Left lung (tissue), 10 donors: Measurements from ENCODE around the gene KLB. TPM values are rescaled to one million over a fixed set of nuclear protein-coding genes. Genes with fewer than 3 reads are reported as not detected.

Source experiments
- ATAC-seq: fragments of 200-7000 bp; cut with Tn5 transposase; one replicate; pipeline ENCODE4 v1.9.1; 2020; ENCODE audit warnings: moderate library complexity
- DNase-seq, 4 donors: peaks; one replicate each; pipeline ENCODE4 v3.0.0-alpha.2; 2013 to 2020
- H3K27ac ChIP-seq, 2 donors: fragments of 200-600 bp; sonication (generic) in 1 of 2; one replicate each; pipeline versions ENCODE4 v1.5.0 to v1.8.0; 2020 to 2021
- H3K27me3 ChIP-seq, 2 donors: fragments of 200-600 bp; sonication (generic) in 1 of 2; one replicate each; pipeline versions ENCODE4 v1.5.0 to v1.8.0; 2020 to 2021
- H3K36me3 ChIP-seq, 2 donors: fragments of 200-600 bp; sonication (generic) in 1 of 2; one replicate each; pipeline versions ENCODE4 v1.5.0 to v1.8.0; 2020 to 2021
- H3K4me1 ChIP-seq, 2 donors: fragments of 200-600 bp; one replicate each; pipeline ENCODE4 v1.8.0; 2021
- H3K4me3 ChIP-seq, 2 donors: fragments of 200-600 bp; sonication (generic) in 1 of 2; one replicate each; pipeline versions ENCODE4 v1.5.0 to v1.8.0; 2020 to 2021; ENCODE audit warnings: mild to moderate bottlenecking in 1 of 2
- H3K9me3 ChIP-seq, 2 donors: fragments of 200-600 bp; sonication (generic) in 1 of 2; one replicate each; pipeline versions ENCODE4 v1.5.0 to v1.8.0; 2020 to 2021
- intact Hi-C, 2 donors: fragments of 100-400 bp; cut with DNase I; formaldehyde crosslinking; loops; one replicate each; pipeline versions ENCODE4 v1.11.2 to v1.14.2; 2022
- polyA plus RNA-seq, 6 donors: library from polyadenylated mRNA; unstranded; fragments of 120-200 nt; gene quantifications; one replicate each; pipeline ENCODE4 v1.2.1, GENCODE V29; 2013; ENCODE audit not compliant: insufficient read length in 6 of 6
- total RNA-seq, 2 donors: library from RNA; stranded (reverse); fragmentation: NEBNext Ultra II Directional; extraction: Animal tissue kit (Norgen Biotek cat#: 25700); gene quantifications; one replicate each; pipeline ENCODE4 v1.2.1, GENCODE V29; 2021
- TF ChIP-seq, protein P1 (sequence below), 2 donors: fragments of 200-600 bp; sonication (generic) in 1 of 2; IDR thresholded peaks; one replicate each; pipeline versions ENCODE4 v1.5.0 to v1.8.0; 2021; ENCODE audit warnings: antibody characterized with exemption in 2 of 2
- donor health status: DM: no; HTN: yes; CAD: no.
- donor health status: DM: no; HTN: no; CAD: no.

KLB gene
- total and polyA plus RNA-seq, 8 donors: 0.18 to 2.2 (median 0.41) TPM

DNA sequence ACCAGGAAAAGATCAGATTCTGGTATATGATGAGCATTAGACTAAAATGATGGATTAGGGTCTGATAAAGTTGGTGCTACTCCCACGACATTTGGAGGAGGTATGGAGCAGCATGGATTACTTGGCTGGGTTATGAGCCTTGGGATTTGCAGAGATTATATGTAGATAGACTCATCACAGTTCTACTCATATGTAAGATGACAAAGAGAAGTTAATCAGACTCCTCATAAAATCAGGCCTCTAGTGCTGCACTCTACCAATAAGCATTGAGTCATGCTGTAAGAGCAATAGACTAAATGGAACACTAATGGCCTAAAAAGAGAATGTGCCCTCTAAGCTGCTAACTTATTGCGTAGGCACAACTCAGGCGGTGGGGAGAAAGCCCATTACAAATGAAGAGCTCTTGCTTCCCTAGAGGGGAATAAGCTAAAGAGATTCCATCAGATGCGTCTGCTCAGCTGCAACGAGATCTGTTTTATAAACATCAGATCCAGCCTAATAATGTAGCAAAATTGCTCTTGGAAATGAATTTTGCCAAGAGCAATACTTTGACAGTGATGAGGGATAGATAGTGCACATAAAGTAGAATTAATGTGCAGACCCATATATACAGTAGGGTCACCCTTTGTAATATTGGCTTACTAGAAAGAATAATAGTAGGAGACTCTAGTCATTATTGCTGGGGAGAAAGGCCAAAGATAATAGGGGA, 69.6 kb downstream of the KLB start:
- Histone ChIP-seq H3K36me3 (peaks cover 0 to 25% of the 10 kb centered on the region in 2 donors), H3K27ac (no peak overlapping the region), H3K27me3 (no peaks in the 10 kb centered on the region), H3K4me3 (no peak overlapping the region), H3K4me1 (no peaks in the 10 kb centered on the region), H3K9me3 (no peaks in the 10 kb centered on the region)
- TF ChIP-seq, protein P1, sequence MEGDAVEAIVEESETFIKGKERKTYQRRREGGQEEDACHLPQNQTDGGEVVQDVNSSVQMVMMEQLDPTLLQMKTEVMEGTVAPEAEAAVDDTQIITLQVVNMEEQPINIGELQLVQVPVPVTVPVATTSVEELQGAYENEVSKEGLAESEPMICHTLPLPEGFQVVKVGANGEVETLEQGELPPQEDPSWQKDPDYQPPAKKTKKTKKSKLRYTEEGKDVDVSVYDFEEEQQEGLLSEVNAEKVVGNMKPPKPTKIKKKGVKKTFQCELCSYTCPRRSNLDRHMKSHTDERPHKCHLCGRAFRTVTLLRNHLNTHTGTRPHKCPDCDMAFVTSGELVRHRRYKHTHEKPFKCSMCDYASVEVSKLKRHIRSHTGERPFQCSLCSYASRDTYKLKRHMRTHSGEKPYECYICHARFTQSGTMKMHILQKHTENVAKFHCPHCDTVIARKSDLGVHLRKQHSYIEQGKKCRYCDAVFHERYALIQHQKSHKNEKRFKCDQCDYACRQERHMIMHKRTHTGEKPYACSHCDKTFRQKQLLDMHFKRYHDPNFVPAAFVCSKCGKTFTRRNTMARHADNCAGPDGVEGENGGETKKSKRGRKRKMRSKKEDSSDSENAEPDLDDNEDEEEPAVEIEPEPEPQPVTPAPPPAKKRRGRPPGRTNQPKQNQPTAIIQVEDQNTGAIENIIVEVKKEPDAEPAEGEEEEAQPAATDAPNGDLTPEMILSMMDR (IDR thresholded peaks at IDR 0.05): no peak
- DNase-seq (no peak), ATAC-seq (no peak)
- intact Hi-C loops: no loop called here

DNA sequence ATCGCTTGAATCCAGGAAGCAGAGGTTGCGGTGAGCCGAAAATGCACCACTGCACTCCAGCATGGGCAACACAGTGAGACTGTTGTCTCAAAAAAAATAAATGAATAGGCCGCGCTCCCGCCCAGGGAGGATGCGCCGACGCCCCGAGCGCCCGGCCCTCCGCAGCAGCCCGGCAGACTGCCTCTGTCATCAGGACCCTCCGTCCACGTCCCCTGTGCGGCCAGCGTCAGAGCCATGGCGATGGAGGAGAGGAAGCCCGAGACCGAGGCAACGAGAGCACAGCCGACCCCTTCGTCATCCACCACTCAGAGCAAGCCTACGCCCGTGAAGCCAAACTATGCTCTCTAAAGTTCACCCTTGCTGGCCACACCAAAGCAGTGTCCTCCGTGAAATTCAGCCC, 73.5 kb downstream of the KLB start:
- no peaks in the 10 kb centered on the region for H3K27me3 ChIP-seq
- peaks cover 0 to 6% of the 10 kb centered on the region in 2 donors for H3K36me3 ChIP-seq
- intact Hi-C loops: no loop called here
- DNase-seq (no peak), ATAC-seq (no peak)
- peaks cover 0 to 6% of the 10 kb centered on the region in 2 donors for H3K4me1 ChIP-seq
- TF ChIP-seq, protein P1 (IDR thresholded peaks at IDR 0.05): no peak
- no peaks in the 10 kb centered on the region for H3K9me3 ChIP-seq
- H3K27ac ChIP-seq: no peak overlapping the region
- no peak overlapping the region for H3K4me3 ChIP-seq

DNA sequence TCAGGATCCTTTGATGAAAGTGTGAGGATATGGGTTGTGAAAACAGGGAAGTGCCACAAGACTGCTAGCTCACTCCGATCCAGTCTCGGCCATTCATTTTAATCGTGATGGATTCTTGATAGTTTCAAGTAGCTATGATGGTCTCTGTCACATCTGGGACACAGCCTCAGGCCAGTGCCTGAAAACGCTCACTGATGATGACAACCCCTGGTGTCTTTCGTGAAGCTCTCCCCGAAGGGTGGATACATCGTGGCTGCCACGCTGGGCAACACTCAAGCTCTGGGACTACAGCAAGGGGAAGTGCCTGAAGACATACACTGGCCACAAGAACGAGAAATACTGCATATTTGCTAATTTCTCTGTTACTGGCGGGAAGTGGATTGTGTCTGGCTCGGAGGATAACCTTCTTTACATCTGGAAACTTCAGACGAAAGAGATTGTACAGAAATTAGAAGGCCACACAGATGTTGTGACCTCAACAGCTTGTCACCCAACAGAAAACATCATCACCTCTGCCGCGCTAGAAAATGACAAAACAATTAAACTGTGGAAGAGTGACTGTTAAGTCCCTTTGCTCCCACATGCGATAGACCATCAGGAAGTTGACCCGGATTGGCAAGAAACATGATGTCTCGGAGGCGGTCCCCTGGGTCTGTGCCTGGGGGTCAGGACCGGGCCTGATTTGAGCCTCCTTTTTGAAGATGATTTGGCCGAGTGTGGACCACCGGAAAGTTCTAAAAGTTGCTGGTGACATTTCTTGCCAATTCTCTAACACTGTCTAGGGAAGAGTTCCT, 74.4 kb downstream of the KLB start:
- Histone ChIP-seq H3K27me3 (no peaks in the 10 kb centered on the region), H3K4me1 (peaks cover 0 to 9% of the 10 kb centered on the region in 2 donors), H3K4me3 (peak overlapping the region in 1 of 2 donors; percentile 20), H3K9me3 (no peaks in the 10 kb centered on the region), H3K27ac (peak overlapping the region in 1 of 2 donors; percentile 64), H3K36me3 (peaks cover 0 to 6% of the 10 kb centered on the region in 2 donors)
- TF ChIP-seq, protein P1 (IDR thresholded peaks at IDR 0.05): no peak
- ATAC-seq (peak; percentile 51), DNase-seq (peak in 2 of 4 donors; percentile 35 to 78)
- intact Hi-C loops: no loop called here

DNA sequence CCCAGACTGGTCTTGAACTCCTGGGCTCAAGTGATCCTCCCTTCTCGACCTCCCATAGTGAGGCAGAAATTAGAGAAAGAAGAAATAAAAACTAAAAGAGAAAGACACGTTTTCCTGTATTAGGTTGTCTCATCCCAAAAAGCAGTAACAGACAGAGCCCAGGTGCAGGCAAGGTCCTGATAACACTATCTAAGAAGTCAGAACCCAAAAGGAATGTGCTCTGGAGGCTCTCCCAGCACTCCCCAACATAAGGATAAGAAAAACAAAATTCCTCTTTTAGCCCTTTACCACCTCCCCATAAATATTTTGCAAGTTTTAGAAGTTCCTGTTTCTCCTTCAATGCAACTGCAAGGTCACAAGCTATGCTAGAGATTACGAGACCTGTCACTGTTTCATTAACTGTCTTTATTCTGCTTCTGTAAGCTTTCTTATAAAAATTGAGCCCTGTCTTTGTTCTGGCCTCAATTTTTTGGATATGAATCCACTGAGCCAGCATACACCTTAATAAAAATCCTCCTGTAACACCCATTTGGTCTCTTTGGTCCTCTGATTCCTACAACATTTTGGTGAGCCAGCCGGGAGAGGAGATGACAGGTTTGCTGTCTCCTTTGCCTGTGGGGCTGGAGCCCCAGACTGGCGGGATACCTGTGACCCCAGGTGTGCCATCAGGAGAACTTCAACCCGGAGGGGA, 78.0 kb downstream of the KLB start:
- ATAC-seq: no peak
- Histone ChIP-seq H3K4me1 (peaks cover 0 to 9% of the 10 kb centered on the region in 2 donors), H3K36me3 (no peaks in the 10 kb centered on the region), H3K27me3 (no peaks in the 10 kb centered on the region), H3K4me3 (no peak overlapping the region), H3K27ac (peak overlapping the region in 1 of 2 donors; percentile 37), H3K9me3 (no peaks in the 10 kb centered on the region)
- DNase-seq: no peak
- TF ChIP-seq, protein P1 (IDR thresholded peaks at IDR 0.05): no peak
- intact Hi-C loops: no loop called here
